ENCODE data around the gene KIF3C. TPM values are rescaled to one million over a fixed set of nuclear protein-coding genes. Genes with fewer than 3 reads are reported as not detected.

KIF3C gene
- total RNA-seq, 2 experiments from 2014 or later, result 7.0 to 7.5 TPM

DNA sequence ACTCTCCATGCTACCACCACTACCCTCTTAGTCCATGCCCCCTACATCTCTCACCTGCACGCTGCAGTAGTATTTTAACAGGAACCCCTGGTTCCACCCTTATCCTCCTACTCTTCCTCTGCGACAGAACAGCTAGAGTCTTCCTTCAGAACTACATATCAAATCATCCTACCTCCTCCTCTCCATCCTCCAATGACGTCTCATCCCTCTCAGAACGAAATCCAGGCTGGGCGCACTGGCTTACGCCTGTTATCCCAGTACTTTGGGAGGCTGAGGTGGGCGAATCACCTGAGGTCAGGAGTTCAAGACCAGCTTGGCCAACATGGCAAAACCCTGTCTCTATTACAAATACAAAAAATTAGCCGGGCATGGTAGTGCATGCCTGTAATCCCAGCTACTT, 10.3 kb upstream of the KIF3C start:
- Mint-ChIP-seq H3K27me3 (peaks cover 8% of the 10 kb centered on the region), H3K36me3 (ENCODE audit: low read depth) (no peaks in the 10 kb centered on the region), H3K4me3 (no peak overlapping the region), H3K9me3 (no peaks in the 10 kb centered on the region), H3K27ac (no peak overlapping the region), H3K4me1 (peaks cover 21% of the 10 kb centered on the region)
- ChIA-PET CTCF (interaction anchor here (0.8 to 1.5 kb wide), 3 partner anchors 11 to 42 kb away, joined by 3 read pairs; no protein-coding TSS in a partner anchor), POLR2A (no interaction called here)
- no peak for DNase-seq

DNA sequence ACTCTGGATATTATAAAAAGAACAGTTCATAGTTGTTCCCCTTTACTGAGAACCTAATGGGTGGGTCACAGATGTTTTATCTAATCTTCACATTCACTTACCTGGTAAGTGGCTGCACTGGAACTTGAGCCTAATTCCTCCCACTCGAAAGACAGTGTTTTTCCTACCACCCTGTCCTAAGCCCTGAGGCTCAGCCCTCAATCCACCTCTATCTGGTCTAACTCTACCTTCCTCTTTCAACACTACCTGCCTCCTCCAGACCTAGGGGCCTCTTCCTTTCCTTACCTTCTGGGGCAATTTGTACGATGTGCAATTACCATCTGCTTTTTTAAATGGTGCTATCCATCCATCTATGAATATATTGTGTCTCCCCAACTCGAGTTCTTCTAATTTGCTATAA, 9.7 kb upstream of the KIF3C start:
- H3K4me3 Mint-ChIP-seq, result no peak overlapping the region

DNA sequence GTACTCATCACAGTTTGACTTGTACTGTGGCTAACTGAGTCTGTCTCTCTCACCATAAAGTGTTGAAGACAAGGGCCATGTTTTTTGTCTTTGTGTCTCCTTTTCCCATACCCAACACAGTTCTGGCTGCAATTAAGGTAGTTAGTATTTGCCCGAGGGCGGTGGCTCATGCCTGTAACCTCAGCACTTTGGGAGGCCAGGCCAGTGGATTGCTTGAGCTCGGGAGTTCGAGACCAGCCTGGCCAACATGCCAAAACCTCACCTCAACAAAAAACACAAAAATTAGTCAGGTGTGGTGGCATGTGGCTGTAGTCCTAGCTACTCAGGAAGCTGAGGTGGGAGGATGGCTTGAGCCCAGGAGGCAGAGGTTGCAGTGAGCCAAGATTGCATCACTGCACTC, 6.9 kb upstream of the KIF3C start:
- ChIA-PET CTCF (no interaction called here), POLR2A (no interaction called here)
- no peaks in the 10 kb centered on the region for H3K9me3 Mint-ChIP-seq
- H3K4me3 Mint-ChIP-seq, result no peak overlapping the region
- DNase-seq, result no peak
- H3K4me1 Mint-ChIP-seq, result peaks cover 21% of the 10 kb centered on the region
- peaks cover 6% of the 10 kb centered on the region for H3K27me3 Mint-ChIP-seq
- no peaks in the 10 kb centered on the region for H3K36me3 Mint-ChIP-seq (ENCODE audit: low read depth)
- H3K27ac Mint-ChIP-seq, result no peak overlapping the region

More for the DNA sequence above, 9.7 kb upstream of the KIF3C start:
- Mint-ChIP-seq H3K27me3 (peaks cover 8% of the 10 kb centered on the region), H3K36me3 (ENCODE audit: low read depth) (no peaks in the 10 kb centered on the region), H3K9me3 (no peaks in the 10 kb centered on the region), H3K4me1 (peaks cover 21% of the 10 kb centered on the region), H3K27ac (no peak overlapping the region)
- ChIA-PET CTCF (interaction anchor here (0.5 to 1.5 kb wide), 19 partner anchors 9 to 161 kb away, joined by 3 to 7 read pairs (median 4); partner anchors contain the start of gene KIF3C), POLR2A (no interaction called here)
- no peak for DNase-seq

DNA sequence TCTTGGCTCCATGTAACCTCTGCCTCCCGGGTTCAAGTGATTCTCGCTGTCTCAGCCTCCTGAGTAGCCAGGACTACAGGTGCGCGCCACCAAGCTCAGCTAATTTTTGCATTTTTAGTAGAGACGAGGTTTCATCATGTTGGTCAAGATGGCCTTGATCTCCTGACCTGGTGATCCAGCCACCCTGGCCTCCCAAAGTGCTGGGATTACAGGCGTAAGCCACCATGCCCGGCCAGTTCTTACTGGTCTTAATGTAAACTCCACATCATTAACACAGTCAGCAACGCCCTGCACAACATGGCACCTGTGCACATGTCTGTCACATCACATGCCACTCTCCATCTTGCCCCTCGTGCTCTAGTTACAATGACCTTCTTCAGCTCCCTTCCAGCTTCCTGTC, 5.8 kb upstream of the KIF3C start:
- CTCF ChIA-PET, result interaction anchor here (0.5 to 0.6 kb wide), 2 partner anchors 22 to 44 kb away, joined by 4 read pairs; no protein-coding TSS in a partner anchor
- POLR2A ChIA-PET, result no interaction called here
- Mint-ChIP-seq H3K4me1 (peaks cover 23% of the 10 kb centered on the region), H3K9me3 (no peaks in the 10 kb centered on the region), H3K4me3 (no peak overlapping the region), H3K27me3 (peaks cover 5% of the 10 kb centered on the region), H3K27ac (no peak overlapping the region), H3K36me3 (ENCODE audit: low read depth) (no peaks in the 10 kb centered on the region)
- DNase-seq, result no peak

DNA sequence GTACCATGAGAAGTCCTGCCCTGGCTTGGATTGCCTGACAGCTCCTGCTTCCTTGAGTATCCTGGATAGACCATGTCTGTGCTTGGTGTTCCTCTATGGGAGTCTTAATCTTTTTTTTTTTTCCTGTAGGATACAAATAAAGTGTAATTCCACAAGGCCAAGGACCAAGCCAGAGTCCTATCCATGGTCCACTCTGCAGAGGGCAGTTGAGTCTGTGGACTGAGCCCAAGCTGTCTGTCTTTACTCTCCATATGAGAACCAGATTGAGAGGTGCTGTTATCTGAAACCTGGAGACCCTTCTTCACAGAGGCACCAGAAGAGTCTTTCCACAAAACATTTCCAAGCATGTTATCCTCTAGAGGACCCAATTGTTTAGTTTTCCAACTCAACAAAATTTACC, 1.4 kb upstream of the KIF3C start:
- POLR2A ChIA-PET, result no interaction called here
- H3K4me3 Mint-ChIP-seq, result no peak overlapping the region
- CTCF ChIA-PET, result interaction anchor here (0.6 to 1.5 kb wide), 2 partner anchors 51 to 485 kb away, joined by 3 to 4 read pairs; partner anchors contain the start of gene RAB10

DNA sequence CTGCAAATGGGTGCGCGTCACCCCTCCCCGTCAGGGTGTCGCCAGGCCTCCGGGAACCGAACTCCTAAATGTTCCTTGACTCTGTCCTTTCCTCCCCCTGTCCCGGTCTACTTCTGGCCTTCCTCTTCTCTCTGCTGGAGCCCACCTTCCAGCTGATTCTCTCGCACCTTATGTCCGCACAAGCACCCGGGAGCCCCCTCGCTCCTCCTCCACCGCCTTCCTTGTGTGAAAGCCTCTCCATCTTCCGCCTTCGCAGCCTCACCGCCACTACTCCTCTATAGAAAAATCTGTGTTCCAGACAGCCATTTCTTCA, 627 bp upstream of the KIF3C start:
- Mint-ChIP-seq H3K4me1 (peaks cover 17% of the 10 kb centered on the region), H3K27me3 (no peaks in the 10 kb centered on the region), H3K4me3 (peak overlapping the region; percentile 76), H3K36me3 (ENCODE audit: low read depth) (no peaks in the 10 kb centered on the region), H3K9me3 (no peaks in the 10 kb centered on the region), H3K27ac (peak overlapping the region; percentile 26)
- ChIA-PET POLR2A (no interaction called here), CTCF (interaction anchor here (0.6 to 1.5 kb wide), 3 partner anchors 51 to 486 kb away, joined by 3 to 4 read pairs (median 3); partner anchors contain the start of gene RAB10)
- no peak for DNase-seq

More for the DNA sequence above, 1.4 kb upstream of the KIF3C start:
- Mint-ChIP-seq H3K27ac (peak overlapping the region; percentile 26), H3K27me3 (no peaks in the 10 kb centered on the region), H3K9me3 (no peaks in the 10 kb centered on the region), H3K4me1 (peaks cover 17% of the 10 kb centered on the region), H3K36me3 (ENCODE audit: low read depth) (no peaks in the 10 kb centered on the region)
- DNase-seq, result no peak

DNA sequence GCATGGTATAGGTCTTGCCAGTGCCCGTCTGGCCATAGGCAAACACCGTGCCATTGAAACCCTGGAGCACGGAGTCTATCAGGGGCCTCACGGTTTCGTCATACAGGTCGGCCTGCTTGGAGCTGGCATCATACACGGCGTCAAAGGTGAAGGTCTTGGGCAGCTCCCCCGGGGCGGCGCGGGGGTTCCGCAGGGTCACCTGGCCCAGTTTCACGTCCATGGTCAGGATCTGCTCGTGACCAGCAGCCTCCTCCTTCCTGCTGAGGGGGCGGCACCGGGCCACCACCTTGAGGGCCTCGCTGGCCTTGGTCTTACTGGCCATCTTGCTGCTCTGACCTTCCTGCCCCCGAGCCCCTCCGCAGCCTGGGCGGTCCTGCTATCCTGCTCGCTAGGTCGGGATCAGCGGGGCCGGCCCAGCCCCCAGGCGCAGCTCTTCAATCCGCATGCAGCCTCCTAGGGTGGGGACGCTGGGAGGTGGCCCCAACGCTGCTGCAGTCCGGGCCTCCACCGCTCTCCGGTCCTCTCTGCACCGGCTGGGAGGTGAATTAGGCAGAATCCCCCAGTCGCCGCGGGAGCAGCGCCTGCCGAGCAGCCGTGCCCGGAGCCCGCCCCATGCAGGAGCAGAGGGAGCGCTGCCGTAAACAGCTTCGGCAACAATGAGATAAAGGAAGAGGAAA, 563 bp downstream of the KIF3C start:
- ChIA-PET CTCF (interaction anchor here (0.5 to 2.0 kb wide), 8 partner anchors 9 to 550 kb away, joined by 3 to 6 read pairs (median 3); no protein-coding TSS in a partner anchor), POLR2A (no interaction called here)
- H3K4me1 Mint-ChIP-seq, result peaks cover 17% of the 10 kb centered on the region
- no peaks in the 10 kb centered on the region for H3K27me3 Mint-ChIP-seq
- peak overlapping the region; percentile 84 for H3K4me3 Mint-ChIP-seq
- H3K36me3 Mint-ChIP-seq (ENCODE audit: low read depth), result no peaks in the 10 kb centered on the region
- H3K27ac Mint-ChIP-seq, result peak overlapping the region; percentile 85
- no peak for DNase-seq
- H3K9me3 Mint-ChIP-seq, result no peaks in the 10 kb centered on the region

DNA sequence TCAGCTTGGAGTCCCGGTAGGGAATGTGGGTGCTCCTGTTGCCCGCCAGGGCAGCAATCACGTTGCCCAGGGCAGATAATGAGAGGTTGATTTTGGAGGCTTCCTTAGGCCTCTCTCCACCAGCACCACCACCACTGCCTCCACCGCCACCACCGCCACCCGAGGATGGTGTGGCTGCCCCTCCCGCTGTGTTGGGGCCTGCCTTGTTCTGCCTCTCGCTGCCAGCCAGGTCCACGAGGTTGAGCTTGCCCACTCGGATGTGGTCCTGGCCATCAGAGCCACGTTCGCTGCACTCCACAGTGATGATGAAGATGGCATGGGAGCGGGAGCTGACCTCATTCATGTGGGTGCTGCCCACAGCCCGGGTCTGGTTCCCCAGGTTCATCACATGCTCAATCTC, 1.3 kb downstream of the KIF3C start:
- POLR2A ChIA-PET, result no interaction called here
- Mint-ChIP-seq H3K27me3 (no peaks in the 10 kb centered on the region), H3K9me3 (no peaks in the 10 kb centered on the region)

DNA sequence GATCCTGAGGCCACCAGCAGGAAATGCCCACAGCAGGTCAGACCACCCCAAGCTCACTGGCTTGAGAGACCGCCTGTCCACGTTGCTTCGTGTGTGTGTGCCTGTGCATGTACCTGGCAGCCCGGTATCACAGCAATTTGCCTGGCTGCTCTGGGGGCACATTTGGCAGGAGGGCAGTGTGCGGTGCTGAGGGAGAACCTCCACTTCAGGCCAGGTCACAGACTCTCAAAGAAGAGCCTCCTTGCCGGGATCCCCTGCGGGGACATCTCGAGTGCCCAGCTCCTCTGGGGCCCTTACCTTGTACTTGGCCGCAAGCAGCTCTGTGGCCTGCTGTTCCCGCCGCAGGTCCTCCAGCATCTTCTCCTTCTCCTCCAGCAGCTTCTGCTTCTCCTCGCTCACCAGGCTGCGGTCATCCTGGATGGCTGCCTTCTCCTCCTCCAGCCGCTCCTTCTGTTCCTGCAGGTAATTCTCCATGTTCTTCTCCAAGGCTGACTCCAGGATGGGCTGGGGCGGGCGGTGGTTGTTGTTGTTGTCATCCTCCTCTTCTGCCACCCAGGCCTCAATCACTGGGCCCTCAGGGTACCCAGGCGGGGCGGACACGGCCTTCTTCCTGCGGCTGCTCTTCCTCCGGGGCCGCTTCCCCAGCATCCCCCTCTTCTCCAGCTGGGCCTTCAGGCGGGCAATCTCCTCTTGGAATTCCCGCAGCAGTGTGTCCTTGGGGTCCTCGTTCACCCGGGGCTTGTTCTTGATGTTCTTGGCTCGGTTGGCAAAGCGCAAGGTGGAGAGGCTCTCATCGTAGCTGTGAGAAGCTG, 2.0 kb downstream of the KIF3C start:
- ChIA-PET POLR2A (no interaction called here), CTCF (interaction anchor here (1.7 kb wide), 1 partner anchor 9 kb away, joined by 9 read pairs; no protein-coding TSS in a partner anchor)
- Mint-ChIP-seq H3K27me3 (no peaks in the 10 kb centered on the region), H3K36me3 (ENCODE audit: low read depth) (no peaks in the 10 kb centered on the region), H3K9me3 (no peaks in the 10 kb centered on the region), H3K4me1 (peaks cover 17% of the 10 kb centered on the region), H3K4me3 (no peak overlapping the region), H3K27ac (no peak overlapping the region)
- no peak for DNase-seq

More for the DNA sequence above, 1.3 kb downstream of the KIF3C start:
- H3K36me3 Mint-ChIP-seq (ENCODE audit: low read depth), result no peaks in the 10 kb centered on the region
- no peak for DNase-seq
- H3K4me1 Mint-ChIP-seq, result peaks cover 17% of the 10 kb centered on the region
- CTCF ChIA-PET, result interaction anchor here (0.6 to 2.0 kb wide), 3 partner anchors 10 to 164 kb away, joined by 6 to 9 read pairs (median 6); no protein-coding TSS in a partner anchor
- H3K27ac Mint-ChIP-seq, result no peak overlapping the region
- H3K4me3 Mint-ChIP-seq, result peak overlapping the region; percentile 84

DNA sequence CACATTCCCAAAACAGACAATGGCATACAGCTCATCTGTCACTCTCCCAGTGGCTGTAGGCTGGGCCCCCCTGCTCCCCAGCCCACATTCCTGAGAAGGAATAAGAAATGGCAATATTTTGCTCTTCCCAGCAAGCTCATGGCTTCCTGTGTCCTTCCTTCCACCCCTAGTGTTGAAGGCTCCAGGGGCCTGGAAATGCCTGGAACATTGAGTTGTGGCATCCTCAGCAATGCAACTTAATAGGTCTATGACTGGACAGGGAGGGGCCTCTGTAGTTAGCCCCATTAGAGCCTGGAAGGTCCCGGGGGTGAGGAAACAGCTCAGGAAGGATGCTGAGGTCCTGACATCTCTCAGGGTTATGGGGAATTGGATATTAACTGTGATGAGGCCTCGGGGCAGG, 3.3 kb downstream of the KIF3C start:
- Mint-ChIP-seq H3K4me3 (no peak overlapping the region), H3K27ac (no peak overlapping the region), H3K9me3 (no peaks in the 10 kb centered on the region), H3K4me1 (peaks cover 17% of the 10 kb centered on the region), H3K36me3 (ENCODE audit: low read depth) (no peaks in the 10 kb centered on the region), H3K27me3 (no peaks in the 10 kb centered on the region)
- CTCF ChIA-PET, result interaction anchor here (0.5 to 1.7 kb wide), 5 partner anchors 8 to 278 kb away, joined by 3 to 9 read pairs (median 5); no protein-coding TSS in a partner anchor
- DNase-seq, result no peak
- POLR2A ChIA-PET, result interaction anchor here (1.0 kb wide), 1 partner anchor 8 kb away, joined by 4 read pairs; no protein-coding TSS in a partner anchor

DNA sequence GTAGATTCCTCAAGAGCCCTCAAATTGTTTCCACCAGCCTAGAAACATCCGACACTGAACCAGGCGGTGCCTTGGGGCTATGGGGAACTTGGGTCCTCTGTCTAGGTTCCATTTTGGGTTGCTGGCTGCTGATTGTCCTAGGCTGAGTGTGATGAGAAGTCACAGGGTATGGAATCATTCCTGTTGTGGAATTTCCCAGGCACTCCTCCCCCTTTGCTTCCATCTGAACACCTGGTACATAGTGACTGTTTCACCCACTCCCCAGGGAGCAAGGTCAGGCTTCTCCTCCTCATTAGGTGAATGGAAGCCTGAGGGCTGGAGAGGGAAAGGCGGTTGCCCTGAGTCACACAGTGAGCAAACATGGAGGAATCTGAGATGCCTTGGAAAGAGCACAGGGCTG, 4.5 kb downstream of the KIF3C start:
- H3K27ac Mint-ChIP-seq, result no peak overlapping the region
- DNase-seq, result no peak
- ChIA-PET POLR2A (no interaction called here), CTCF (interaction anchor here (1.4 kb wide), 1 partner anchor 14 kb away, joined by 5 read pairs; no protein-coding TSS in a partner anchor)
- no peaks in the 10 kb centered on the region for H3K27me3 Mint-ChIP-seq
- H3K36me3 Mint-ChIP-seq (ENCODE audit: low read depth), result no peaks in the 10 kb centered on the region
- H3K4me3 Mint-ChIP-seq, result no peak overlapping the region
- peaks cover 11% of the 10 kb centered on the region for H3K4me1 Mint-ChIP-seq
- no peaks in the 10 kb centered on the region for H3K9me3 Mint-ChIP-seq

DNA sequence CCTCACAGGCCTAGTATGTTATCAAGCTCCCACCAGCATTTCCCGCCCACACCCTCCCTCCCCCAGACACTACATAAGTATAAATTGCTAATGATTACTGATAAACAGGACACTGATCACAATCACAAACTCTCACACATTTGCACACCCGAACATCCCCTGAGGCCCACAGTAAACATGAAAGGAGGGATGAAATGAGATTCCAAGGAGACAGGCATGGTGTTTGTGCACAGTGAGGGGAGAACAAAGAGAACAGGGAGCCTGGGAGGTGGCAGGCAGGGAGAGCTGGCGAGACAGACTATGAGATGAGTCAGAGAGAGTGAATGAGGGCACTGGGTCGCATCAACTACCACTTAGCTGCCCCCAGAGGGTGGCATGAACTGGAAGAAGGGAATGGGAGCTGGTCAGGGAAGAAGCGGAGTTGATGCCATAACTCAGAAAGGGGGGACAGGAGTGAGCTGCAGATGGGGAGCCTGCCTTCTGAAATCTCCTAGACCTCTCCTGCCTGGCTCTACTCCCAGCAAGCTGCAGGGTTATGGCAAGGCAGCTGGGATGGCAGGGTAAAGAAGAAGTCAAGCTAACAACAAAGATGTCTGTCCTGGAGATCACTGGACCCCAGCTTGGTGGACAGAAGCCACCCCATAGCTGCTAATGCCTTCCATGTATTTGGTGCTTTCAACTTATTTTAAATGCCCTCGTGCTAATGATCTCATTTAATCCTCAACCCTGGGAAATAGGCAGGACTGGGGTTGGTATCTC, 5.1 kb downstream of the KIF3C start:
- CTCF ChIA-PET, result interaction anchor here (0.5 kb wide), 1 partner anchor 370 kb away, joined by 3 read pairs; no protein-coding TSS in a partner anchor
- Mint-ChIP-seq H3K4me3 (no peak overlapping the region), H3K36me3 (ENCODE audit: low read depth) (no peaks in the 10 kb centered on the region), H3K27ac (no peak overlapping the region), H3K9me3 (no peaks in the 10 kb centered on the region), H3K4me1 (peaks cover 11% of the 10 kb centered on the region), H3K27me3 (no peaks in the 10 kb centered on the region)
- POLR2A ChIA-PET, result no interaction called here
- no peak for DNase-seq
